HG03097 (cell line): ENCODE results near the gene RBAK.
"Not testable (repeated sequence)": the region's sequence is repeated elsewhere in the genome, so short reads cannot be mapped to it uniquely, and the experiment has no call there.

Experiments
- ATAC-seq: cut with Tn5 transposase; IDR thresholded peaks from one replicate; pipeline ENCODE4 v1.9.1; 2021; ENCODE audit not compliant: unreplicated experiment, low FRiP score

RBAK gene

GRCh38 chr7:5047127-5047526 is 1.5 kb downstream of the RBAK start:
- ATAC-seq = not testable (repeated sequence)

GRCh38 chr7:5050676-5051075 is 5.0 kb downstream of the RBAK start:
- ATAC-seq = no peak

GRCh38 chr7:5051731-5052130 is 6.1 kb downstream of the RBAK start:
- not testable (repeated sequence) for ATAC-seq

DNA sequence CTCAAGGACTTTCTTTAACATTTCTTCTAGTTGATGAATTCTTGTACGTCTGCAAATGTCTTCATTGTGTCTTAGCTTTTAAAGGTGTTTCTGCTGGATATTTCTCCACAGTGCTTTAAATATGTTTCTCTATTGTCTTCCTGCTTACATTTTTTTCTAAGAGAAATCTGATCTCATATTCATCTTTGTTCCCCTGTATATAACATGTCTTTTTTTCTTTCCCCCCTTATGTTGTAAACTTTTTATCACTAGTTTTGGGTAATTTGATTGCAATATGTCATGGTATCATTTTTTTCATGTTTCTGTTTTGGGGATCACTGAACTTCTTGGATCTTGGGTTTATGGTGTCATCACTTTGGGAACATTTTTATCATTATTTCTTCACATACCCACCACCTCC is 7.5 kb downstream of the RBAK start:
- no peak for ATAC-seq

DNA sequence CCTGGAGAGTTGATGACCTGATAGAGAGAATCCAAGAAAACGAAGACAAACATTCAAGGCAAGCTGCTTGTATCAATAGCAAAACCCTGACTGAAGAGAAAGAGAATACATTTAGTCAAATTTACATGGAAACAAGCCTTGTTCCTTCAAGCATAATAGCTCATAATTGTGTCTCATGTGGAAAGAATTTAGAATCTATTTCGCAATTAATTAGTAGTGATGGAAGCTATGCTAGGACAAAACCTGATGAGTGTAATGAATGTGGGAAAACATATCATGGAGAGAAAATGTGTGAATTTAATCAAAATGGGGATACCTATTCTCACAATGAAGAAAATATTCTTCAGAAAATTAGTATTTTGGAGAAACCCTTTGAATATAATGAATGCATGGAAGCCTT is 18.0 kb downstream of the RBAK start:
- no peak for ATAC-seq

- no peak for ATAC-seq
Measured at GRCh38 chr7:5064391-5065106, 18.9 kb downstream of the RBAK start.

GRCh38 chr7:5065107-5065407 is 19.4 kb downstream of the RBAK start:
- ATAC-seq = no peak

- ATAC-seq = no peak
Measured at GRCh38 chr7:5068521-5068920, 22.9 kb downstream of the RBAK start.

GRCh38 chr7:5070206-5070605 is 24.5 kb downstream of the RBAK start:
- no peak for ATAC-seq

- not testable (repeated sequence) for ATAC-seq
Measured at GRCh38 chr7:5075187-5075586, 29.5 kb downstream of the RBAK start.

- ATAC-seq = no peak
Measured at GRCh38 chr7:5077740-5078139, 32.1 kb downstream of the RBAK start.

GRCh38 chr7:5082806-5083205 is 37.1 kb downstream of the RBAK start:
- no peak for ATAC-seq

GRCh38 chr7:5083311-5083711 is 37.7 kb downstream of the RBAK start:
- ATAC-seq = no peak

DNA sequence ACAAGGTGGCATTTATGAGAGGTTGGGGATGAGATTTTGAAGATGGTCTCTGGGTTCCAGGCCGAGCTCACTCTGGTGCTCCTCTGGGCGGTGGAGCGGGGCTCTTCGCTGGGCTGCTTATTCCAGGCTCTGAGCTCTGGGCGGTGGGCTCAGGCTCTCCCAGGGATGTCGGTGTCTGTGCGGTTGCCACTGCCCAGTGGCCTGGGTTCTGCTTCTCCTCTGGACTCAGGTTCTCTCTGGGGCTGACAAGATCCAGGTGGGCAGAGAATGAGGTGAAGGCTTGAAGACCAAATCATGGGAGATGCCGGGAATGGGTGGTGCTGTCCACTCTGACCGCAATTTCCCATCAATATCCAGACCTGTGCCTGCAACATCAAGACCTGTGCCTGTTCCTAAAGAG is 40.6 kb downstream of the RBAK start:
- no peak for ATAC-seq

GRCh38 chr7:5088228-5088833 is 42.7 kb downstream of the RBAK start:
- ATAC-seq = not testable (repeated sequence)

DNA sequence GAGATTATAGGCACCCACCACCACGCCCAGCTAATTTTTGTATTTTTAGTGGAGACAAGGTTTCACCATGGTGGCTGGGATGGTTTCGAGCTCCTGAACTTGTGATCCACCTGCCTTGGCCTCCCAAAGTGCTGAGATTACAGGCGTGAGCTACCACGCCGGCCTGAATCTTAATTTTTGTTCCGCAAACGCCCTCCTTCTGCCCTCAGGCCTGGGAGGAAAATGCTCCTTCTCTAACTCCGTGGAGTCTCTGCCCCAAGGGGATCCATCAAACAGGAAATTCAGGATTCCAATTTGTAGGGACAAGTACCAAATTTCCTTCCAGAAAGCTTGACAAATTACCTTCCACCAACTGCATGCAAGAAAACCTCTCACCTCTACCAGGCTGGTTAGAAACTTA is 43.2 kb downstream of the RBAK start:
- no peak for ATAC-seq

DNA sequence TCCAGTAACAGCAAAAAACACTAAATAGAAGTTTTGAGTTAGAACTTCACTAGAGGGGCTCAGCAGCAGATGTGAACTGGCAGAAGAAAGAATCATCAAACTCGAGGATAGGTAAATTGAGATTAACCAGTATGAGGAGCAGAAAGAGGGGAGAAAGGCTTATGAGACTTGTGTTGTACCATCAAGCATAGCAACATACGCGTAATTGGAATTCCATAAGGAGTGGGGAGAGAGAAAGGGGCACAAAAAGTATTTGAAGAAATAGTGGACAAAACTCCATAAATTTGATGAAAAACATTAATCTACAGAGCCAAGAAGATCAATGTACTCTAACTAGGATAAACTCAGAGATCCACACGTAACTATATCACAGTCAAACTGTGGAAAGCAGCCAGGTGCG is 48.3 kb downstream of the RBAK start:
- no peak for ATAC-seq

- ATAC-seq = no peak
Measured at GRCh38 chr7:5094641-5095040, 49.0 kb downstream of the RBAK start.

GRCh38 chr7:5116359-5116758 is 70.7 kb downstream of the RBAK start:
- ATAC-seq = no peak

DNA sequence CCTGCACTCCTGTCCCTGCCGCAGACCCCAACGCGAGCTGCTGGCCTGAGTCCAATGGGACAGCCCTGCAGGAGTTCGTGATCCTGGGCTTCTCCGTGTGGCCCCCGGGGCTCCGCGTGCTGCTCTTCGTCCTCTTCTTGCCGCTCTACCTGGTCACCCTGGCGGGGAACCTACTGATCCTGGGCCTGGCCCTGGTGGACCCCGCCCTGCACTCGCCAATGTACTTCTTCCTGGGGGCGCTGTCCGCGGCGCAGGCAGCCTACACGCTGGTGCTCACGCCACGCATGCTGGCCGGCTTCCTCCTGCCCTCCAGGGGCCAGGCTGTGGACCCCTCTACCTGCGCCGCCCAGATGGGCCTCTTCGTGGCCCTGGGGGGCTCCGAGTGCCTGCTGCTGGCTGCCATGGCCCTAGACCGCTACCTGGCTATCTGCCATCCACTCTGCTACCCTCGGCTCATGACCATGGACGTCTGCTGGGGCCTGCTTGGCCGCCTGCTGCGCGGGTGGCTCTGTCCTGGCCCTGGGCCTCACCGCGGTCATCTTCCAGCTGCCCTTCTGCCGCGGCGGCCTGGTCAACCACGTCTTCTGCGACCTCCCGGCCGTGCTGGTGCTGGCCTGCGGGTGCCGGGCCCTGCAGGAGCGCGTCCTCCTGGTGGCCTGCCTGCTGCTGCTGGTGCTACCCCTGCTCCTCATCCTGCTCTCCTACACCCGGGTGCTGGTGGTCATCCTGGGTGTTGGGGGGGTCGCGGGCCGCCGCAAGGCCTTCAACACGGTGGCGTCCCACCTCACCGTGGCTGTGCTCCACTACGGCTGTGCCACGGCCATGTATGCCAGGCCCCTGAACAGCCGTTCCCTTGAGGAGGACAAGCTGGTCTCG is 71.7 kb downstream of the RBAK start:
- ATAC-seq = no peak
